ENCODE measurements around the gene TRIP12. TPM values are rescaled to one million over a fixed set of nuclear protein-coding genes. Genes with fewer than 3 reads are reported as not detected.

TRIP12 gene
- total and polyA plus RNA-seq, 2 of the 8 experiments (the other 6 are each of a cell fraction or from before 2014, with no cell fraction given), result 23.1 to 174 TPM

DNA sequence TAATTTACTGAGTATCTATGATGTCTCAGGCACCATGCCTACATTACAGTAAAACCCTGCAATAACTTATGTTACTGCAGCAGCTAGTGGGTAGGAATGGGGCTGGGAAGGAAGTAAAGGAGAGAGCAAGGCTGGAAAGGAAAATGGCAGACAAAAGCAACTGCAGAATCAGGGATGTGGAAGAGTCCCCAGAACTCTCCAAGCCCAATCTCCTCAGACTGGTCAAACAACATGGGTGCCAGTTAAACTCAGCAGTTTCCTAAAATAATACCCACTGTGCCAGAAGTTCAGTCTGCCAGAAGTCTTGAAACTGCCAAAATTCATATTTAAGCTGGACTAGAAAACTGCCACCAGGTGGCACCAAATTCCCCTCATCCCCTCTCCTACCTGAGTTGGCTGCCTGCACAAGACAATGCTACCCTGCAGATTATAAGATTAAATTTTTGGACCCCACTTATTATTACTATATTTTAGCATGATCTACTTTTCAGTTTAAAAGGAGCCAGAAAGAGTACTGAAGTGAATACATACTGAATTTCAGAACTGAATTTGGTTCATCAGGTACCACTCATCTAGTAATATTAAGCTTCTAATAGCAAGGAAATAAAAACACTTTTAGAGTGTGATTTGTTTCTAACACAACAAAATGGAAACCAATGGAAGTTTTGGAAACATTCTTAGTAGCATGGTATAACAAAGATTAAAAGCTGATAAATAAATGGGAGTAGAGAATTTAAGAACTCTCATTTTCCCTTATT lies 120.6 kb downstream of the TRIP12 start:
- Histone ChIP-seq H3K36me3 (ENCODE audit: control insufficient read depth in 2 of 4, insufficient read depth in 4 of 4, low read length in 3 of 4) (peaks cover 18 to 58% (median 30%) of the 10 kb centered on the region in 4 experiments), H3K27me3 (replicated peaks in 1 of 4; ENCODE audit: control insufficient read depth in 3 of 4, extremely low read depth in 1 of 4, insufficient read depth in 3 of 4, low read length in 3 of 4) (no peaks in the 10 kb centered on the region), H2BK120ac (replicated peaks; ENCODE audit: low read depth, low read length) (no peak overlapping the region), H3K79me2 (ENCODE audit: control insufficient read depth in 1 of 2, insufficient read depth in 2 of 2, low read length in 2 of 2) (no peaks in the 10 kb centered on the region), H3K4me3 (ENCODE audit: extremely low read depth in 1 of 4, insufficient read depth in 2 of 4, low read depth in 3 of 4, low read length in 4 of 4) (no peak overlapping the region), H4K5ac (ENCODE audit: insufficient read length, low read depth, low read length) (no peak overlapping the region), H3K18ac (ENCODE audit: extremely low read depth, low read length) (no peak overlapping the region), H4K91ac (replicated peaks; ENCODE audit: insufficient read length, low read length) (no peak overlapping the region), H3K23ac (ENCODE audit: insufficient read length) (no peak overlapping the region), H2BK15ac (ENCODE audit: low read length) (no peak overlapping the region), H2BK20ac (ENCODE audit: low read length) (no peak overlapping the region), H2BK5ac (ENCODE audit: low read depth, low read length) (no peak overlapping the region), H2AFZ (ENCODE audit: low read length) (no peak overlapping the region), H3K14ac (ENCODE audit: insufficient read length) (no peak overlapping the region), H3K4me1 (replicated peaks in 1 of 4; ENCODE audit: control insufficient read depth in 3 of 4, insufficient read depth in 4 of 4, low read length in 3 of 4) (no peaks in the 10 kb centered on the region), H3K4me2 (ENCODE audit: insufficient read depth in 1 of 2, low read depth in 2 of 2, low read length in 2 of 2) (no peak overlapping the region), H3K56ac (replicated peaks; ENCODE audit: insufficient read length, low read depth, low read length) (no peak overlapping the region), H4K20me1 (replicated peaks in 1 of 2; ENCODE audit: control insufficient read depth in 1 of 2, insufficient read depth in 2 of 2, low read length in 2 of 2) (peaks cover 2% of the 10 kb centered on the region in 2 experiments), H2BK12ac (ENCODE audit: low read depth, low read length) (no peak overlapping the region), H3K23me2 (ENCODE audit: low read depth, low read length) (no peaks in the 10 kb centered on the region), H3K9me3 (ENCODE audit: insufficient read depth in 2 of 2, low read depth in 1 of 2, low read length in 1 of 2) (no peaks in the 10 kb centered on the region), H3K79me1 (ENCODE audit: low read depth, low read length) (no peaks in the 10 kb centered on the region), H3K27ac (ENCODE audit: low read depth, low read length) (peak overlapping the region; percentile 63; the same call in 1 of the 2 replicates), H3K4ac (replicated peaks; ENCODE audit: insufficient read length, low read depth, low read length) (no peak overlapping the region), H3K9ac (replicated peaks in 1 of 4; ENCODE audit: extremely low read depth in 1 of 4, low read depth in 3 of 4, low read length in 3 of 4) (no peak overlapping the region), H2AK5ac (ENCODE audit: low read depth, low read length) (no peak overlapping the region), H4K8ac (ENCODE audit: extremely low read depth, insufficient read depth, low read length) (no peak overlapping the region)
- DNase-seq (ENCODE audit: low read depth in 1 of 2, low spot score in 2 of 2), result peak; percentile 33 to 69
- ChIA-PET POLR2A (ENCODE audit: partially characterized antibody) (interaction anchor here (1.0 kb wide), 1 partner anchor 111 kb away, joined by 3 read pairs; no protein-coding TSS in a partner anchor), CTCF (ENCODE audit: partially characterized antibody) (interaction anchor here (0.5 to 3.0 kb wide), 32 partner anchors 8 to 843 kb away, joined by 3 to 24 read pairs (median 4); partner anchors contain the start of gene SLC16A14)
- peak; percentile 73 for FAIRE-seq
- TF ChIP-seq SP1 (IDR thresholded peaks at IDR 0.05; ENCODE audit: low read depth, low read length) (no peak), SUZ12 (IDR thresholded peaks at IDR 0.05; ENCODE audit: low read length) (no peak), BACH1 (IDR thresholded peaks at IDR 0.05; ENCODE audit: low read length) (no peak), RAD21 (IDR thresholded peaks at IDR 0.05 in 1 of 2, conservative IDR thresholded peaks at IDR 0.05 in 1 of 2; ENCODE audit: low read depth in 2 of 2, low read length in 2 of 2) (peak; percentile 59 to 69), PHF8 (conservative IDR thresholded peaks at IDR 0.05; ENCODE audit: low read depth, low read length) (no peak), KDM1A (IDR thresholded peaks at IDR 0.05; ENCODE audit: borderline replicate concordance, low read length) (no peak)
- TF ChIP-seq, protein P1, sequence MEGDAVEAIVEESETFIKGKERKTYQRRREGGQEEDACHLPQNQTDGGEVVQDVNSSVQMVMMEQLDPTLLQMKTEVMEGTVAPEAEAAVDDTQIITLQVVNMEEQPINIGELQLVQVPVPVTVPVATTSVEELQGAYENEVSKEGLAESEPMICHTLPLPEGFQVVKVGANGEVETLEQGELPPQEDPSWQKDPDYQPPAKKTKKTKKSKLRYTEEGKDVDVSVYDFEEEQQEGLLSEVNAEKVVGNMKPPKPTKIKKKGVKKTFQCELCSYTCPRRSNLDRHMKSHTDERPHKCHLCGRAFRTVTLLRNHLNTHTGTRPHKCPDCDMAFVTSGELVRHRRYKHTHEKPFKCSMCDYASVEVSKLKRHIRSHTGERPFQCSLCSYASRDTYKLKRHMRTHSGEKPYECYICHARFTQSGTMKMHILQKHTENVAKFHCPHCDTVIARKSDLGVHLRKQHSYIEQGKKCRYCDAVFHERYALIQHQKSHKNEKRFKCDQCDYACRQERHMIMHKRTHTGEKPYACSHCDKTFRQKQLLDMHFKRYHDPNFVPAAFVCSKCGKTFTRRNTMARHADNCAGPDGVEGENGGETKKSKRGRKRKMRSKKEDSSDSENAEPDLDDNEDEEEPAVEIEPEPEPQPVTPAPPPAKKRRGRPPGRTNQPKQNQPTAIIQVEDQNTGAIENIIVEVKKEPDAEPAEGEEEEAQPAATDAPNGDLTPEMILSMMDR (IDR thresholded peaks at IDR 0.05; ENCODE audit: control extremely low read depth in 1 of 3, insufficient read depth in 1 of 3, low read depth in 1 of 3, low read length in 3 of 3), result peak; percentile 52 to 60 (median 59)
